Astrocyte (in vitro differentiated cells and primary cell): Measurements from ENCODE around the gene NCAM2. TPM values are rescaled to one million over a fixed set of nuclear protein-coding genes. Genes with fewer than 3 reads are reported as not detected.
A peak's percentile ranks its signal among the peaks of the same experiment; 100 is the strongest.

ENCODE experiments used
- DNase-seq: peaks from one replicate; pipeline ENCODE4 v3.0.0-alpha.2; 2010; ENCODE audit warnings: low read depth
- FAIRE-seq: peaks from 2 replicates; lab custom pipeline; 2011; peaks lifted over from hg19 to GRCh38; lab: Jason Lieb, UNC
- H2AFZ ChIP-seq: 2 replicates; pipeline ENCODE4 v1.6.0; 2012; ENCODE audit warnings: low read depth, low read length, inconsistent platforms
- H3K27ac ChIP-seq: 2 replicates; pipeline ENCODE4 v1.5.1; 2011; ENCODE audit warnings: low read depth, low read length, inconsistent platforms
- H3K27me3 ChIP-seq: 2 replicates; pipeline ENCODE4 v1.6.0; 2011; ENCODE audit warnings: low read length, inconsistent platforms; ENCODE audit not compliant: insufficient read depth
- H3K36me3 ChIP-seq: 2 replicates; pipeline ENCODE4 v1.5.1; 2011; ENCODE audit warnings: low read length, inconsistent platforms; ENCODE audit not compliant: insufficient read depth
- H3K4me1 ChIP-seq: 2 replicates; pipeline ENCODE4 v1.5.1; 2011; ENCODE audit warnings: low read length, inconsistent platforms; ENCODE audit not compliant: insufficient read depth
- H3K4me2 ChIP-seq: 2 replicates; pipeline ENCODE4 v1.6.0; 2012; ENCODE audit warnings: low read length, inconsistent platforms
- H3K4me3 ChIP-seq: 2 replicates; pipeline ENCODE4 v1.5.1; 2011; ENCODE audit warnings: low read depth, mild to moderate bottlenecking, low read length, inconsistent platforms; ENCODE audit not compliant: insufficient read depth
- H3K79me2 ChIP-seq: 2 replicates; pipeline ENCODE4 v1.6.0; 2012; ENCODE audit warnings: mild to moderate bottlenecking, low read length, inconsistent platforms; ENCODE audit not compliant: insufficient read depth
- H3K9ac ChIP-seq: 2 replicates; pipeline ENCODE4 v1.6.0; 2012; ENCODE audit warnings: mild to moderate bottlenecking, low read length, inconsistent platforms
- H3K9me3 ChIP-seq: 2 replicates; pipeline ENCODE4 v1.5.1; 2012; ENCODE audit warnings: low read depth, mild to moderate bottlenecking, low read length, inconsistent platforms; ENCODE audit not compliant: insufficient read depth
- H4K20me1 ChIP-seq: 2 replicates; pipeline ENCODE4 v1.6.0; 2012; ENCODE audit warnings: low read length, inconsistent platforms; ENCODE audit not compliant: insufficient read depth
- H3K27ac Mint-ChIP-seq: one replicate; pipeline ENCODE4 v1.8.0; 2021; ENCODE audit warnings: mild to moderate bottlenecking, mixed read lengths; ENCODE audit not compliant: unreplicated experiment
- H3K27me3 Mint-ChIP-seq: one replicate; pipeline ENCODE4 v1.8.0; 2021; ENCODE audit warnings: low read depth, mixed read lengths; ENCODE audit not compliant: unreplicated experiment
- H3K36me3 Mint-ChIP-seq: one replicate; pipeline ENCODE4 v1.8.0; 2021; ENCODE audit warnings: low read depth, mixed read lengths; ENCODE audit not compliant: unreplicated experiment
- H3K4me1 Mint-ChIP-seq: one replicate; pipeline ENCODE4 v1.8.0; 2021; ENCODE audit warnings: low read depth, mixed read lengths; ENCODE audit not compliant: unreplicated experiment
- H3K4me3 Mint-ChIP-seq: one replicate; pipeline ENCODE4 v1.8.0; 2021; ENCODE audit warnings: mild to moderate bottlenecking, moderate library complexity, mixed read lengths; ENCODE audit not compliant: unreplicated experiment
- H3K9me3 Mint-ChIP-seq: one replicate; pipeline ENCODE4 v1.8.0; 2021; ENCODE audit warnings: mild to moderate bottlenecking, mixed read lengths; ENCODE audit not compliant: unreplicated experiment
- EZH2 ChIP-seq: IDR thresholded peaks from 2 replicates; pipeline ENCODE4 v1.6.1; 2012; ENCODE audit warnings: mild to moderate bottlenecking, low read length, inconsistent platforms; ENCODE audit not compliant: insufficient read depth
- total RNA-seq: library from RNA; stranded (reverse); gene quantifications from 2 replicates; pipeline ENCODE4 v1.2.1, GENCODE V29; 2021
- TF ChIP-seq, protein P1 (sequence below): IDR thresholded peaks from 2 replicates; pipeline ENCODE4 v1.5.1; 2011; ENCODE audit warnings: low read depth, mild to moderate bottlenecking, inconsistent platforms, low read length, moderate library complexity; ENCODE audit not compliant: insufficient read depth

The NCAM2 gene
- total RNA-seq, 1 donor from 2014 or later, result 6.8 TPM

DNA sequence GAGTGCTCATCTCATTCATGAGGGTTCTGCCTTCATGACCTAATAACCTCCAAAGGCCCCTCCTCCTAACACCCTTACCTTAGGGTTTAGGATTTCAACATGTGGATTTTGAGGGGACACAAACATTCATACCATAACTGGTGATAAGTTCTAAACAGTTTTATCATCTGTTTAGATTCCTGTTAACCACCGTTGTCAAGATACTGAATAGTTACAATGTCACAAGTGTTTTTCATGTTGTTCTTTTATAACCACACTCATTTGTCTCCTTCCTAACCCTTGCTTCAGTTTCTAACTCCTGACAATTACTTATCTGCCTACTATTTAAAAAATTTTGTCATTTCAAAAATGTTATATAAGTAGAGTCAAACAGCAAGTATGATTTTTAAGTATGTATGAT lies 86.0 kb downstream of the NCAM2 start:
- DNase-seq, result peak; percentile 81
- Histone ChIP-seq H3K4me2 (no peak overlapping the region), H3K9ac (no peak overlapping the region), H2AFZ (no peak overlapping the region), H3K4me1 (no peaks in the 10 kb centered on the region), H3K36me3 (no peaks in the 10 kb centered on the region), H4K20me1 (no peaks in the 10 kb centered on the region), H3K79me2 (no peaks in the 10 kb centered on the region), H3K4me3 (no peak overlapping the region), H3K9me3 (no peaks in the 10 kb centered on the region), H3K27me3 (no peaks in the 10 kb centered on the region), H3K27ac (no peak overlapping the region)
- no peaks in the 10 kb centered on the region for H3K4me1 Mint-ChIP-seq
- no peaks in the 10 kb centered on the region for H3K27me3 Mint-ChIP-seq
- no peak overlapping the region for H3K27ac Mint-ChIP-seq
- H3K4me3 Mint-ChIP-seq, result no peak overlapping the region
- H3K9me3 Mint-ChIP-seq, result no peaks in the 10 kb centered on the region
- TF ChIP-seq, protein P1, sequence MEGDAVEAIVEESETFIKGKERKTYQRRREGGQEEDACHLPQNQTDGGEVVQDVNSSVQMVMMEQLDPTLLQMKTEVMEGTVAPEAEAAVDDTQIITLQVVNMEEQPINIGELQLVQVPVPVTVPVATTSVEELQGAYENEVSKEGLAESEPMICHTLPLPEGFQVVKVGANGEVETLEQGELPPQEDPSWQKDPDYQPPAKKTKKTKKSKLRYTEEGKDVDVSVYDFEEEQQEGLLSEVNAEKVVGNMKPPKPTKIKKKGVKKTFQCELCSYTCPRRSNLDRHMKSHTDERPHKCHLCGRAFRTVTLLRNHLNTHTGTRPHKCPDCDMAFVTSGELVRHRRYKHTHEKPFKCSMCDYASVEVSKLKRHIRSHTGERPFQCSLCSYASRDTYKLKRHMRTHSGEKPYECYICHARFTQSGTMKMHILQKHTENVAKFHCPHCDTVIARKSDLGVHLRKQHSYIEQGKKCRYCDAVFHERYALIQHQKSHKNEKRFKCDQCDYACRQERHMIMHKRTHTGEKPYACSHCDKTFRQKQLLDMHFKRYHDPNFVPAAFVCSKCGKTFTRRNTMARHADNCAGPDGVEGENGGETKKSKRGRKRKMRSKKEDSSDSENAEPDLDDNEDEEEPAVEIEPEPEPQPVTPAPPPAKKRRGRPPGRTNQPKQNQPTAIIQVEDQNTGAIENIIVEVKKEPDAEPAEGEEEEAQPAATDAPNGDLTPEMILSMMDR, result no peak
- TF ChIP-seq EZH2, result no peak
- no peaks in the 10 kb centered on the region for H3K36me3 Mint-ChIP-seq
- no peak for FAIRE-seq

GRCh38 chr21:21085206-21085605 lies 87.0 kb downstream of the NCAM2 start:
- H3K4me1 Mint-ChIP-seq, result no peaks in the 10 kb centered on the region
- Histone ChIP-seq H3K27ac (no peak overlapping the region), H2AFZ (no peak overlapping the region), H3K79me2 (no peaks in the 10 kb centered on the region), H3K9me3 (no peaks in the 10 kb centered on the region), H3K27me3 (no peaks in the 10 kb centered on the region), H4K20me1 (no peaks in the 10 kb centered on the region), H3K4me3 (no peak overlapping the region), H3K4me2 (no peak overlapping the region), H3K36me3 (no peaks in the 10 kb centered on the region), H3K9ac (no peak overlapping the region), H3K4me1 (no peaks in the 10 kb centered on the region)
- DNase-seq (no peak), FAIRE-seq (no peak)
- no peaks in the 10 kb centered on the region for H3K9me3 Mint-ChIP-seq
- no peak overlapping the region for H3K4me3 Mint-ChIP-seq
- H3K27me3 Mint-ChIP-seq, result no peaks in the 10 kb centered on the region
- TF ChIP-seq, protein P1, result no peak
- no peak overlapping the region for H3K27ac Mint-ChIP-seq
- H3K36me3 Mint-ChIP-seq, result no peaks in the 10 kb centered on the region

GRCh38 chr21:21096956-21097355 lies 98.7 kb downstream of the NCAM2 start:
- Histone ChIP-seq H3K9me3 (no peaks in the 10 kb centered on the region), H3K4me1 (peaks cover 3% of the 10 kb centered on the region), H3K27me3 (no peaks in the 10 kb centered on the region), H3K36me3 (no peaks in the 10 kb centered on the region), H3K9ac (no peak overlapping the region), H4K20me1 (no peaks in the 10 kb centered on the region), H3K4me3 (no peak overlapping the region), H2AFZ (no peak overlapping the region), H3K4me2 (no peak overlapping the region), H3K27ac (no peak overlapping the region), H3K79me2 (no peaks in the 10 kb centered on the region)
- TF ChIP-seq EZH2, result no peak
- TF ChIP-seq, protein P1, result no peak
- Mint-ChIP-seq H3K9me3 (no peaks in the 10 kb centered on the region), H3K27ac (no peak overlapping the region), H3K4me3 (no peak overlapping the region), H3K27me3 (no peaks in the 10 kb centered on the region), H3K36me3 (no peaks in the 10 kb centered on the region), H3K4me1 (no peaks in the 10 kb centered on the region)
- FAIRE-seq (no peak), DNase-seq (no peak)
